ENCODE measurements around the gene CTDSPL2.
"Not testable (repeated sequence)": the region's sequence is repeated elsewhere in the genome, so short reads cannot be mapped to it uniquely, and the experiment has no call there.

The CTDSPL2 gene

DNA sequence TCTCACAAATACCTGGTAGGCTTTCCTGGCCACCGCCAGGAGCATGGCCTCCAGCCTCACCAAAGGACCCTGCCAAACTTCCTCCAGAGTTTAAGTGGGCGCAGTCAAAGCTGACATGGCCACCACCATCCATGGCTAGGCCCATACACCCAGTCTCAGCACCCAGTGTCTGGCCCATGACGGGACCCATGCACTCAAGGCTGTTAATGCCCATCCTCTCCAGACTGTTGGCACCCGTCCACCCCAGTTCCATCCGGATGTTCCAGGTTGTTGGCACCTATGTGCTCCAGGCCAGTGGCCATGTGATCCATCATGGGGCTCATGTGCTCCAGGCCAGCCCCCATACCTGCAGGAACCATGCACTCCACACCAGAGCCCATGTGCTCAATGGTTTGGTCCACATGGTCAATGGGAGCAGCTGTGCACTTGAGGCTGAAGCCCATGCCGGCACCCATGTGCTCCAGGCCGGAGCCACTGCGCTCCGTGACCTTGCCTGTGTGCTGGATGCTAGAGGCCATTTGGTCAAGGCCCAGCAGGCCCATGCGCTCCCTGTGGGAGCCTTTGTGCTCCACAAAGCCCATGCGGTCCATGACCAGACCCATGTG, 20.4 kb downstream of the CTDSPL2 start:
- CTCF ChIA-PET: no interaction called here
- POLR2A ChIA-PET (ENCODE audit: low non-redundant PET): no interaction called here
- H3K27ac ChIP-seq: no peak overlapping the region
- DNase-seq (ENCODE audit: low spot score): no peak
- TF ChIP-seq, protein P1, sequence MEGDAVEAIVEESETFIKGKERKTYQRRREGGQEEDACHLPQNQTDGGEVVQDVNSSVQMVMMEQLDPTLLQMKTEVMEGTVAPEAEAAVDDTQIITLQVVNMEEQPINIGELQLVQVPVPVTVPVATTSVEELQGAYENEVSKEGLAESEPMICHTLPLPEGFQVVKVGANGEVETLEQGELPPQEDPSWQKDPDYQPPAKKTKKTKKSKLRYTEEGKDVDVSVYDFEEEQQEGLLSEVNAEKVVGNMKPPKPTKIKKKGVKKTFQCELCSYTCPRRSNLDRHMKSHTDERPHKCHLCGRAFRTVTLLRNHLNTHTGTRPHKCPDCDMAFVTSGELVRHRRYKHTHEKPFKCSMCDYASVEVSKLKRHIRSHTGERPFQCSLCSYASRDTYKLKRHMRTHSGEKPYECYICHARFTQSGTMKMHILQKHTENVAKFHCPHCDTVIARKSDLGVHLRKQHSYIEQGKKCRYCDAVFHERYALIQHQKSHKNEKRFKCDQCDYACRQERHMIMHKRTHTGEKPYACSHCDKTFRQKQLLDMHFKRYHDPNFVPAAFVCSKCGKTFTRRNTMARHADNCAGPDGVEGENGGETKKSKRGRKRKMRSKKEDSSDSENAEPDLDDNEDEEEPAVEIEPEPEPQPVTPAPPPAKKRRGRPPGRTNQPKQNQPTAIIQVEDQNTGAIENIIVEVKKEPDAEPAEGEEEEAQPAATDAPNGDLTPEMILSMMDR (conservative IDR thresholded peaks at IDR 0.05; ENCODE audit: low read depth): no peak

GRCh38 chr15:44450172-44450571, 22.7 kb downstream of the CTDSPL2 start:
- DNase-seq (ENCODE audit: low spot score): no peak
- POLR2A ChIA-PET (ENCODE audit: low non-redundant PET): no interaction called here
- CTCF ChIA-PET: no interaction called here
- TF ChIP-seq, protein P1 (conservative IDR thresholded peaks at IDR 0.05; ENCODE audit: low read depth): no peak
- H3K27ac ChIP-seq: no peak overlapping the region

GRCh38 chr15:44453578-44454283, 26.3 kb downstream of the CTDSPL2 start:
- POLR2A ChIA-PET (ENCODE audit: low non-redundant PET): not testable (repeated sequence)

DNA sequence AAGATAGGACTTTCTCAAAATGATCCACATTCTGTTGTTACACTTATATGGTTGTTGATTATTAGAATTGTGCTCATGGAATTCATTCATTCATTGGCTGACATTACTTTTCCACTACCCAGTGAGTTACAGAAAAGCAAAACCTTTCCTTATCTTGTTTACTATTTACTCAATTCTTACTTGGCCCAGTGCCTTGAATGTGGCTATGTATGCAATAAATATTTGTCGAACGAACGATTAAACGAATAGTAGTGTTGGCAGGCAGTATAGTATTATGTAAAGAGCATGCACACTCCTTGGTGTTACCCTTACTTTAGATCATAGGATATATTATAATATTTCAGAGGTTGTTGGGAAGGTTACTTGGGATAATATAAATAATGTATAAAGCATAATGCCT, 31.0 kb downstream of the CTDSPL2 start:
- no peak overlapping the region for H3K27ac ChIP-seq
- ChIA-PET CTCF (interaction anchor here (0.7 kb wide), 1 partner anchor 14 kb away, joined by 3 read pairs; no protein-coding TSS in a partner anchor), POLR2A (ENCODE audit: low non-redundant PET) (no interaction called here)
- TF ChIP-seq, protein P1 (conservative IDR thresholded peaks at IDR 0.05; ENCODE audit: low read depth): no peak
- no peak for DNase-seq (ENCODE audit: low spot score)

More at GRCh38 chr15:44453578-44454283, 26.3 kb downstream of the CTDSPL2 start:
- DNase-seq (ENCODE audit: low spot score); H3K27ac ChIP-seq; CTCF ChIA-PET: not testable (repeated sequence)

DNA sequence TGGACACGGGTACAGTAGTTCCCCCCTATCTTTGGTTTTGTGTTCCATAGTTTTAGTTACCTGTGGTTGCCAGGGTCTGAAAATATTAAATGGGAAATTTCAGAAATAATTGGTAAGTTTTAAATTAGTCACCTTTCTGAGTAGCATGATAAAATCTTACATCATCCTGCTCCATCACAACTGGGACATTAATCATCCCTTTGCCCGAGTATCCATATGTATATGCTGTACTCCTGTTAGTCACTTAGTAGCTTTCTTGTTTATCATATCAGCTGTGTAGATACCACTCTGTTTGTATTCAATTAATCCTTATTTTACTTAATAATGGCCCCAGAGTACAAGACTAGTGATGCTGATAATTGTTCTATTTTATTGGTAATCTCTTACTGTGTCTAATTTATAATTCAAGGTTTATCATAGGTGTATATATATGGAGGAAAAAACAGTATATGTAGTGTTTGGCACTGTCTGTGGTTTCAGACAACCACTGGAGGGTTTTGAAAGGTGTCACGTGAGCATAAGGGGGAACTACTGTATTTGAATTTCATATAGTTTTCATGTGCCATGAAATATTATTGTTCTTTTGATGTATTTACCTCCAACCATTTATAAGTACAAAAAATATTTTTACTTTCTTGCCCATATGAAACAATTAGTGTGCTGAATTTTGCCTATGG, 41.4 kb downstream of the CTDSPL2 start:
- ChIA-PET POLR2A (ENCODE audit: low non-redundant PET) (no interaction called here), CTCF (no interaction called here)
- H3K27ac ChIP-seq: no peak overlapping the region
- TF ChIP-seq, protein P1 (conservative IDR thresholded peaks at IDR 0.05; ENCODE audit: low read depth): no peak
- peak; percentile 78 for DNase-seq (ENCODE audit: low spot score)

GRCh38 chr15:44471885-44472455, 44.5 kb downstream of the CTDSPL2 start:
- POLR2A ChIA-PET (ENCODE audit: low non-redundant PET): no interaction called here
- CTCF ChIA-PET: interaction anchor here (0.6 kb wide), 1 partner anchor 14 kb away, joined by 3 read pairs; no protein-coding TSS in a partner anchor
- no peak for DNase-seq (ENCODE audit: low spot score)
- TF ChIP-seq, protein P1 (conservative IDR thresholded peaks at IDR 0.05; ENCODE audit: low read depth): no peak
- no peak overlapping the region for H3K27ac ChIP-seq

Measured in RWPE1 (cell line).